Activated T-cell treated with anti-CD3 and anti-CD28 coated beads for 4 hours (primary cell): ENCODE results near the gene LSM10.

ENCODE experiments used
- DNase-seq: peaks from one replicate; pipeline ENCODE4 v3.0.0-alpha.2; 2020

Gene LSM10

DNA sequence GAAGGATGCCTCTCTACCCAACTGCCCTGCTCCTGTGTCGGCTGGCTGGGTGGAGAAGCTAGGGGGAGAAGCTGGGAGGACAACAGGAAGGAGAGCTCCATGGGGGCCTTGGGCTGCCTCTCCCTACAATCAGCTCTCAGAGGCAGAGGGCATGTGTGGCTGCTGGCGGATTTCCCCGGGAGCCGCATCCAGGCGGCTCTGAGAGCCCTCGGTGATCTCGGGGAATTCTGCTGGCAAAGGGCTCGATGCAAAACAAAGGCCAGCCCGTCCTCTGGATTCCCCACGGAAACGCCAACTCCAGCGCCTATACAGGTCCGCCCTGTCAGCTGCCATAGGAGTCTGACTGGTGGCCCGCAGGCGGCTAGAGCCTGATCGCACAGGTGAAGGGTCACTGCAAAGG lies 47.9 kb downstream of the LSM10 start:
- no peak for DNase-seq

DNA sequence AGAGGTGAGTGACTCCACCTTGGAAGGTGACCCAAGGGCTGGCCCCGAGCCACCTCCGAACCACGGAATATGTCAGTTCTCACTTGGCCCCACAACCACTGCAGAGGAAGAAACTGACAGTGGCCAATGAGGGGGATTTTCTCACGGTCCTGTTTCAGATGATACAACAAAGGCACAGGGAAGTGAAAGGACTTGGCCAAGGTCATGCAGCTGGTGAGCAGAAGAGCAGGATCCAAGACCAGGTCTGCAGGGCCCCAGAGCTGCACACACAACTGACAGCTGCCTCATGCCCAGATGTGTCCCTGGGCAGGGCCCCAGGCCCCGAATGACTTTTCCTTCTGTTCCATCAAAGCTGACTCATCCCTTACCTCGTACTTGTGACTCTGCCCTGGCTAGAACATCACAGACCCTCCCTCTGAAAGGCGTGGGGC lies 48.5 kb downstream of the LSM10 start:
- no peak for DNase-seq

DNA sequence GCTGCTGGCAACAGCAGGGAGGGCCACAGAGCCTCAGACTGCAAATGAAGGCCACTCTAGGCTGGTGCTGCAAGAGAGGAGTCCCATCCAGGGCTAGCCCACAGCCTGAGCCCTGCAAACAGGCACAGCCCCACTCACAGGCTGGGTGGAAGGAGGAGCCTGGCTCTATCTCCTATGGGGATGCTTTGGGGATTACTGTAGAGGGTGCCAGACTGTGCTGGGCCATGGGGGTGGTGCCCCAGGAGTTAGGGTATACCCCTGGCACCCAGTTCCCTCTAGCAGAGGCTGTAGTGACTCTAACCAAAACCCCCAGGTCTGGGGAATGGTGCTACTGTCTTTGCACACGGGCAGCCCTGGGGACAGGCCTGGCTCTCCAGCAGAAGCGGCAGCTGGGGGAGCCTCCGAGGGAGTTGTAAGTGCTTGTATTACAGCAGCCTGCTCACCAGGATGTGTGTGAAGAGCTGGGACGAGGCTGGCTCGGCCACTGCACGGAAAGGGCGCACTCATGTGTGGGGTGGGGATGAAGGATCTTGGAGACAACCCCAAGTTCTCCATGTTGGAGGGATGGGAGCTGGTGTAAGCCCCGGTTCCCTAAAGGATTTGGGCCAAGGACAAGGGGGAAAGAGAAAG lies 50.9 kb downstream of the LSM10 start:
- DNase-seq, result no peak

- no peak for DNase-seq
These were observed 52.4 kb downstream of the LSM10 start for GRCh38 chr1:36345353-36345752.

GRCh38 chr1:36344395-36344680 lies 53.4 kb downstream of the LSM10 start:
- DNase-seq, result no peak

DNA sequence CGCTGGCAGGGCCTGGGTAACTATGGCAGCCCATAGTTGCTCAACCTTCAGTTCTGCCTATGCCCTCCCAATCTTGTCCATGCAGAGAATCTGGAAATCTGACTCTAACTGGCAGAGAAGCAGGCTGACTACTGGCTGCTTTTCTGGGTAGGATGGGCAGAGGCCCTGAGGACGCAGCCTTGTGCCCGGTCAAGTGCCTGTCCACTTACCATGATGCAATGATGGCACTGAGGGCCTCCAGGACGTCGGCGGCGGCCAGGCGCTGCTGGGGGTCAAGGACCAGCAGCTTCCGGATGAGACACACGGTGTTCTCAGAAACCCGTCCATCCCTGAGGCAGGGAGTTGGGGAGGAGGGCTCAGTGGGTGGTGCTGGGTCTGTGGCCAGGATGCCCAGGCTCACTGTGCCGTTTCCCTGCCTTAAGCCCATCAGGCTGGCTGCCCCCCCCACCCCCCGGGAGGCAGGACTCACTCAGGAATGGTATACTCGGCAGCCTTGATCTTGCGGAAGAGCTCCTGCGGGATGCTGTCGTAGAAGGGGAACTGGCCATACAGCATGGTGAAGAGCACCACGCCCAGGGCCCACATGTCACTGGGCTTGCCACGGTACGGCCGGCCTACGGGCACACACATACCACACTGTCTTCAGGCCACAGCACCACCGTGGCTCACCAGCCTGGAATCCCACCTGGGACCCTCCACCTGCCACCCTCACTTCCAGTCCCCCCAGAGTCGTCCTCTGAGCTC lies 53.9 kb downstream of the LSM10 start:
- DNase-seq, result no peak
